ENCODE results near the gene SMCO4.

Gene SMCO4

GRCh38 chr11:93548679-93549319, 5.6 kb upstream of the SMCO4 start:
- POLR2A ChIA-PET (ENCODE audit: low non-redundant PET) = no interaction called here
- H3K27ac ChIP-seq = no peak overlapping the region
- DNase-seq (ENCODE audit: low spot score) = no peak
- TF ChIP-seq CTCF (conservative IDR thresholded peaks at IDR 0.05; ENCODE audit: low read depth) = no peak
- CTCF ChIA-PET = interaction anchor here (1.7 kb wide), 1 partner anchor 314 kb away, joined by 3 read pairs; no protein-coding TSS in a partner anchor

- H3K27ac ChIP-seq = no peak overlapping the region
- no peak for DNase-seq (ENCODE audit: low spot score)
- no peak for TF ChIP-seq CTCF (conservative IDR thresholded peaks at IDR 0.05; ENCODE audit: low read depth)
- ChIA-PET CTCF (no interaction called here), POLR2A (ENCODE audit: low non-redundant PET) (no interaction called here)
These were observed 4.6 kb upstream of the SMCO4 start for GRCh38 chr11:93547773-93548172.

- no peak for DNase-seq (ENCODE audit: low spot score)
- TF ChIP-seq CTCF (conservative IDR thresholded peaks at IDR 0.05; ENCODE audit: low read depth) = no peak
- POLR2A ChIA-PET (ENCODE audit: low non-redundant PET) = no interaction called here
- CTCF ChIA-PET = interaction anchor here (0.6 kb wide), 1 partner anchor 79 kb away, joined by 3 read pairs; no protein-coding TSS in a partner anchor
- no peak overlapping the region for H3K27ac ChIP-seq
These were observed 3.8 kb upstream of the SMCO4 start for GRCh38 chr11:93547028-93547427.

GRCh38 chr11:93545566-93545965, 2.4 kb upstream of the SMCO4 start:
- DNase-seq (ENCODE audit: low spot score) = no peak
- ChIA-PET CTCF (interaction anchor here (0.6 to 1.2 kb wide), 2 partner anchors 10 to 311 kb away, joined by 3 read pairs; no protein-coding TSS in a partner anchor), POLR2A (ENCODE audit: low non-redundant PET) (no interaction called here)
- H3K27ac ChIP-seq = no peak overlapping the region
- TF ChIP-seq CTCF (conservative IDR thresholded peaks at IDR 0.05; ENCODE audit: low read depth) = no peak

- ChIA-PET CTCF (interaction anchor here (0.7 kb wide), 1 partner anchor 59 kb away, joined by 3 read pairs; no protein-coding TSS in a partner anchor), POLR2A (ENCODE audit: low non-redundant PET) (no interaction called here)
- no peak for DNase-seq (ENCODE audit: low spot score)
- H3K27ac ChIP-seq = no peak overlapping the region
- no peak for TF ChIP-seq CTCF (conservative IDR thresholded peaks at IDR 0.05; ENCODE audit: low read depth)
These were observed 371 bp downstream of the SMCO4 start for GRCh38 chr11:93542811-93543229.

GRCh38 chr11:93541884-93542810, 1.0 kb downstream of the SMCO4 start:
- no peak for TF ChIP-seq CTCF (conservative IDR thresholded peaks at IDR 0.05; ENCODE audit: low read depth)
- DNase-seq (ENCODE audit: low spot score) = no peak
- ChIA-PET POLR2A (ENCODE audit: low non-redundant PET) (interaction anchor here (0.6 kb wide), 1 partner anchor 26 kb away, joined by 3 read pairs; no protein-coding TSS in a partner anchor), CTCF (interaction anchor here (0.7 to 1.6 kb wide), 4 partner anchors 9 to 308 kb away, joined by 3 to 4 read pairs (median 4); no protein-coding TSS in a partner anchor)
- no peak overlapping the region for H3K27ac ChIP-seq
